ENCODE results near the gene IL20.

IL20 gene

DNA sequence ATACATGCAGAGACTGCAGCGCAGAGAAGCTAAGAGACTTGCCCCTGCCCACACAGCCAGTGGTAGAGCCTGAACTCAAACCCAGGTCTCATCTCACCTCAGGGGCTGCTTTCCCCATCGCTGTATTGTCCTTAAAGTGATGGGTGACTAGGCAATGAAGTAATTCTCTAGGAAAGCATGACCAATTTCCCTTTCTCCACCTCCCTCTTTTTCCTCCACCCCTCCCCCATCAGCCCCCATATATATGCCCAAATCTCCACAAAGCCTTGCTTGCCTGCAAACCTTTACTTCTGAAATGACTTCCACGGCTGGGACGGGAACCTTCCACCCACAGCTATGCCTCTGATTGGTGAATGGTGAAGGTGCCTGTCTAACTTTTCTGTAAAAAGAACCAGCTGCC lies 31.8 kb downstream of the IL20 start, which contains the start of gene IL24:
Gene IL24 (plus strand): TSS at position 269 of the 400 bp plus-strand sequence. CDS start 390 bp downstream, outside the sequence.
- no peak for TF ChIP-seq GATA3 (IDR thresholded peaks at IDR 0.05; ENCODE audit: low read depth, low read length)
- no peak for TF ChIP-seq GATA2 (IDR thresholded peaks at IDR 0.05; ENCODE audit: low read depth, low read length)

DNA sequence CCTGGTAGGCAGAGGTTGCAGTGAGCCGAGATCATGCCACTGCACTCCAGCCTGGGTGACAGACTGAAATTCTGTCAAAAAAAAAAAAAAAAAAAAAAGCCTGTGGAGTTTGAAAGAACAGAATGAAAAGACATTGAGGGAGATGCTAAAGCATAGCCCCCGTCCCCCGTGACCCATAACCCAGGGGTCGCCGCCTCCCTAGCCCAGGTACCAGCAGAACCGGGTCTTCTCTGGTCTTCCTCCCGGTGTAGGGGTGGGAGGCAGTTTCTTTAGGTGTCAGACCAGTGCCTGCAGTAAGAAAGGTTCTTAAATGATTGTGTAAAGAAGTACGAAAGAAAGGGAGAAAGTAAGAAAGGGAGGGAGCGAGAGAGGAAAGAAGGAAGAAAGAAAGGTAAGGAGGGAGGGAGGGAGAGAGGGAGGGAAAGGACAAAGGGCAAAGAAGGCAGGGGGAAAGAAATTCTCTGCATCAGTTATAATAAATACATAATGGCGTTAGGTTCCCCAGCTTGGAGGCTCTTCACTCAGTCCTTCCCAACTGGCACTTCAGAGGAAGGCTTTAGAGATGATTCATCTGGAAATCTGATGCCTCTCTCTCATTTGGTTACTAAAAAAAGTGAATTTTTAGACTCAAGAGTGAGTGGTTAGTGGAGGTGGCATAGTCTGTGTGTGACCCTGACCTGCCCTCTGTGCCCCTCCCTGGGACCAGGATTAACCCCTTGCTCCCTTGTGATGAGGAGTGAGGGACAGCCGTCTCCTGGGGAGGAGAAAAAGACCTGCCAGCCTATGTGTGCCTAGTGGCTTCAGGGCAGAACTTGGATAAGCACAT lies 32.9 kb downstream of the IL20 start:
- no peak for TF ChIP-seq GATA3 (IDR thresholded peaks at IDR 0.05; ENCODE audit: low read depth, low read length)

DNA sequence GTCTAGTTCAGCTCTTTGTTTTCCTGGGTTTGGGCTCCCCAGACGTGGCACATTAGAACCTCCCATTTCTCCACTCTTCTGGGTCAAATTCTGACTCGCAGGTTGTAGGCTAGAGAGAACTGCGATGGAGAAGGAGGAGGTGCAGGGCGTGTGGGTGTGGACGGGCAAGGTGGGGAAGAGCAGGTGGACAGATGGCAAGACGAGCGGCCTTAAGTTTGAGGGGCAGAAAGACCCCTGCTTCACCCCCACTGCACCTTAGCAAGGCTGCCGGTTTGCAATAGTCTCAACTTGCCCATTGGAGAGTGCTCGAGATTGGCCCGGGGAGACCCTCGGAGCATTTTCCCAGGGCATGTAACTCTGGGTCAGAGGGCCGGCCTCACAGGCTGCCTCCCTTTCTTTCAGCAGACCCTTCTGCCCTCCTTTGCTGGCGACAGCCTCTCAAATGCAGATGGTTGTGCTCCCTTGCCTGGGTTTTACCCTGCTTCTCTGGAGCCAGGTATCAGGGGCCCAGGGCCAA lies 33.5 kb downstream of the IL20 start:
- TF ChIP-seq GATA2 (IDR thresholded peaks at IDR 0.05; ENCODE audit: low read depth, low read length) = no peak
- no peak for TF ChIP-seq GATA3 (IDR thresholded peaks at IDR 0.05; ENCODE audit: low read depth, low read length)

DNA sequence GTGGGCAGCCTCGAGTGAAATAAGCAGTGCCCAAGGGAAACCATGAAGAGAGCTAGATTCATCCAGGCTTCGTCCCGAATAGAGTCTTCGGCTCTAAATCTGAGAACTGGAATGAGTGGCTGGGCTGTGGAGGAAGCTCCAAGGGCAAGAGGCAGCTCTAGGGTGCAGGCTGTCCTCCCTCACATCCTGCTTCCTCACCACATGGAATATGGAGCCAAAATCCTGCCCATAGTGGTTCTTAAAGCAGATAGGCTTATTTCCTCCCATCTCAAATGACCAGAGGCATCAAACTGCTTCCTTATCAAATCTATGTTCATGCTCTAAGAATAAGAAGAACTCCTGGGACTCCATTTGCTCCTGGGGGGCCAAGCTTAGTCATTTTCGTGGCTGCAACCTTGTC lies 34.3 kb downstream of the IL20 start:
- TF ChIP-seq GATA3 (IDR thresholded peaks at IDR 0.05; ENCODE audit: low read depth, low read length) (no peak), GATA2 (IDR thresholded peaks at IDR 0.05; ENCODE audit: low read depth, low read length) (no peak)

DNA sequence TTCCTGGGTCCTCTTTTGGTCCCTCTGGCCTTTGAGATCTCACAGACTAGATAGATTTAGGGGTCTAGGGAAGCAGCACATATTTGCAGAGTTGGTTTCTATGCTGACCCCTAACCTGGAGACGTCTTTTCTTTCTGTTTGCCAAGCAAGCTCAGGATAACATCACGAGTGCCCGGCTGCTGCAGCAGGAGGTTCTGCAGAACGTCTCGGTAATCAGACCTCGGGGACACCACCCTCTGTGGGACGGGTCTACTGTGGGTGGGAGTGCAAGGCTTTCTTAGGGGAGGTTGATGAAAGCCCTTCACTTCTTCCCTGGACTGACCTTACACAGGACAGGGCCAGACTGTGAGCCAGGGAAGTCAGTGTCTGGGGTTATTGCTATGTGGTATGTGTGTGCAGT lies 34.7 kb downstream of the IL20 start:
- TF ChIP-seq GATA3 (IDR thresholded peaks at IDR 0.05; ENCODE audit: low read depth, low read length) (no peak), GATA2 (IDR thresholded peaks at IDR 0.05; ENCODE audit: low read depth, low read length) (no peak)

DNA sequence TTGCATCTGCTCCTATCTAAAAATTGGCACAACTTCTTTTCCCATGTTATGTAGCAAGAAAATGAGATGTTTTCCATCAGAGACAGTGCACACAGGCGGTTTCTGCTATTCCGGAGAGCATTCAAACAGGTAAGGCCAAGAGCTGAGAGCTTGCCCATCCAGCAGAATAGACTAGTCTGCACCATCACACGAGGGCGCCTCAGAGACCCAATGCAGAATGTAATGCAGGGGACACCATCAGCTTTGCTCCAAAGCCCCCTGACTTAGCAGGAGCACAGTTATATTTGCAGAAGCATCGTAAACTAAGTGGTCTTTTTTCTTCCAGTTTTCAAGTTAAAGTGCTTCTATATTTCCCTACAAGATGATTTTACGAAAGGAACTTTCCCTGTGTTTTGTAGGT lies 36.5 kb downstream of the IL20 start:
- TF ChIP-seq GATA2 (IDR thresholded peaks at IDR 0.05; ENCODE audit: low read depth, low read length) (no peak), GATA3 (IDR thresholded peaks at IDR 0.05; ENCODE audit: low read depth, low read length) (no peak)

DNA sequence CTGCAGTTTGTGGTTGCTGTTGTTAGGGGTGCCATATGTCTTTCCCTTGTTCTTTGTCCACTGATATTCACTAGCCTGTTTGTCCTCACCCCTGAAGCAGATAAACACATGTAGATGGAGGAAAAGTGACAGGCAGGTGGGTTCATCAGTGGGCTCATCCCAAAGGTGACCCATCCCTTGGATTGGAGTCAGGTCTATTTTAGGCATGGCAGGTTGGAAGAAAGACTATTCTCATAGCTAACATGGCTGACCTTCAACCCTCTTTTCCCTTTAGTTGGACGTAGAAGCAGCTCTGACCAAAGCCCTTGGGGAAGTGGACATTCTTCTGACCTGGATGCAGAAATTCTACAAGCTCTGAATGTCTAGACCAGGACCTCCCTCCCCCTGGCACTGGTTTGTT lies 37.3 kb downstream of the IL20 start:
- TF ChIP-seq GATA2 (IDR thresholded peaks at IDR 0.05; ENCODE audit: low read depth, low read length) = no peak
- no peak for TF ChIP-seq GATA3 (IDR thresholded peaks at IDR 0.05; ENCODE audit: low read depth, low read length)

DNA sequence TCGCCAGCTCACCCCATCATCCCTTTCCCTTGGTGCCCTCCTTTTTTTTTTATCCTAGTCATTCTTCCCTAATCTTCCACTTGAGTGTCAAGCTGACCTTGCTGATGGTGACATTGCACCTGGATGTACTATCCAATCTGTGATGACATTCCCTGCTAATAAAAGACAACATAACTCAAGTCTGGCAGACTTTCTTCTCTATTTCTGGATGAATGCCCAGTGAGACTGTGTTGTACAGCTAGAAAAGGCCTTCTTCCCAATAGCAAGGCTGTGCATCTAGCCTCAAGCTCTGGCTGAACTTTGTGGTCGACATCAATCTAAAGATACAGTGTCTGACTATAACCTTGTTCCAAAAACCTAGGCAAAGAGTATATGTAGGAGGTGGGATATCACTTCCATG lies 38.3 kb downstream of the IL20 start:
- TF ChIP-seq GATA3 (IDR thresholded peaks at IDR 0.05; ENCODE audit: low read depth, low read length) (no peak), GATA2 (IDR thresholded peaks at IDR 0.05; ENCODE audit: low read depth, low read length) (no peak)

DNA sequence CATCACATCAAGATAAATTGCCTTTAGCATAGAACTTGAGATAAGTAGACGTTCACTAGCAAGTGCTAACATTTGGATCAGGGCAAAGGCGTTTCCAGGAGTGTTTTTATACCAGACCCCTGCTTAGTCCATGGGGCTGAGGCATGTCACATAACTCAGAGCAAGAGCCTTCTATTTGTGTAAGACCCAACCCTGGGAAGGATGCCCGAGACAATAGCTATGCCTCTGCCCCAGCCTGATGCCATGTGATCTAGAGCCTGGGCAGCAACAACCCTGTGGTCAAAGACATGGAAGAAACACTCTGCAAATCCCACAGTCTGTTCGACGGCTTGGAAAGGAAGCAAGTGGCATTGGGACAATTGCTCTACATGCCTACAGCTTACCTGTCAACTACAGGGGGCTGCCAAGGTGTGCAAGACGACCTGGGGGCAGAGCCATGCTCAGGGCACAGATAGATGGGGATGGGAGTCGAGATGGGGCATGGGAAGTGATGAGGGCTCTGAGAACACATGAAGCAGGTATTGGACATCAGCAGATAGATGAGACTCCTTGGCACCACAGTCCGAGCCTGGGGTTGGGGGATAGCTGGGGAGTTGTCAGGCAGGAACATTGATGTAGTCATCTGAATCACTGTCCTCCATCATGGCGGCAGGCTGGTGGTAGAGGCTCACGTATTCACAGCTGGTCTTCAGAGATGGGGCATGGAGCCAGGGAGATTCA lies 39.2 kb downstream of the IL20 start:
- no peak for TF ChIP-seq GATA2 (IDR thresholded peaks at IDR 0.05; ENCODE audit: low read depth, low read length)
- no peak for TF ChIP-seq GATA3 (IDR thresholded peaks at IDR 0.05; ENCODE audit: low read depth, low read length)

DNA sequence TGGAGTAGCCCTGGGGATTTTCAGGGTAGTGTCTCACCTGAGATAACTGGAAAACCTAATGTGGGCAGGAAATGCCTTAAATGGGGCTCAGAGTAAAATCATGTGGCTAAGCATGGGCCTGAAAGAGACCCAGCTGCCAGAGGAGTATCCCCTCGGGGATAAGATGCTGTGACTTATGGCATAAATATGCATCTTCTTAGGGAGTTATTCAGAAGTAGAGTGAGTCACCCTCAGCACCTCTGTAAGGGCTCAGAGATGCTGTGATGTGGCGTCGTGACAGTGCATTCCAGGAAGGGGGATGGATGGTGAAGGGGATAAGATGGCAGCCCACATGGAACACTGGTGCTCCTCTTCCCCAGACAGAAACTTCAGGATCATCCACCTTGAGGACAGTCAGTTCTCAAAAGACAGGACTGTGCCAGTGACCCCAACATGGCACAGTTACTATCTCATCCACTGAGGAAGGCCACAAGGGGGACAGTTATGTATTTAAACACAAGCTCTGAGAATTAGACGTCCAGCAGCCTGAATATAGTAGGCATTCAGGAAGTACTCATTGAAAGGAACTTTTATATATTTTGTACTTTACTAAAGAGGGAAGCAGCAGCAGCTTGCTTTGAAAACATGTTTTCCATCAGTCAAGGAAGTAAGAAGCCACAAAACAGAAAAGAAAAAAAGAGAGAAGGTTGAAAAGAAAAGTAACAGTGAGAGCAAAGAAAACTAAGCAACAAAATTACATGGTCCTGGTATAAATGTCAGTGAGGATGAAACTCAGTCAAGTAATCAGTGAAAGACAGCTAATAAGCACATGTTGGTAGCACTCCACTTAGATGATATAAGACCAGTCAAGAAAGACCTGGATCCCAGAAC lies 40.1 kb downstream of the IL20 start:
- TF ChIP-seq GATA2 (IDR thresholded peaks at IDR 0.05; ENCODE audit: low read depth, low read length) = no peak
- TF ChIP-seq GATA3 (IDR thresholded peaks at IDR 0.05; ENCODE audit: low read depth, low read length) = no peak

DNA sequence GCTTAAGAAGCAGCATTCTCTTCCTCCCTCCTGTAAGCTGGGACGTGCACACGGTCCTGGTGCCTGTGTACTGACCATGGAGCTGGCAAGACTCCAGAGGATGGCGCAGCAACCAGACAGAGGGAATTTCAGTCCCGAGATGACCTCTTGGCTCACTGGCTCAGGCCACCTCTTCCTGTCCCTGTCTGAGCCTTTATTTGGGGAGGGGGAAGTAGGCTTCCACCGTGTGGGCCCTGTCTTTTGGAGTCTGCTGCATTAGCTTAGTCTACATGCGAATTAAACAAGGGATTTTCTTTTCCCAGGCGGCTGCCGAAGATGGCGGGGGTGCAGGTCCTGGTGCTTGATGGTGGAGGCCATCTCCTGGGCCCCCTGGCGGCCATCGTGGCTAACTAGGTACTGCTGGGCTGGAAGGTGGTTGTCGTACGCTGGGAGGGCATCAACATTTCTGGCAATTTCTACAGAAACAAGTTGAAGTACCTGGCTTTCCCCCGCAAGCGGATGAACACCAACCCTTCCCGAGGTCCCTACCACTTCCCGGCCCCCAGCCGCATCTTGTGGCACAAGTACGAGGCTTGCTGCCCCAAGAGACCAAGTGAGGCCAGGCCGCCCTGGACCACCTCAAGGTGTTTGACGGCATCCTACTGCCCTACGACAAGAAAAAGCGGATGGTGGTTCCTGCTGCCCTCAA lies 42.0 kb downstream of the IL20 start:
- no peak for TF ChIP-seq GATA3 (IDR thresholded peaks at IDR 0.05; ENCODE audit: low read depth, low read length)
- TF ChIP-seq GATA2 (IDR thresholded peaks at IDR 0.05; ENCODE audit: low read depth, low read length) = no peak

DNA sequence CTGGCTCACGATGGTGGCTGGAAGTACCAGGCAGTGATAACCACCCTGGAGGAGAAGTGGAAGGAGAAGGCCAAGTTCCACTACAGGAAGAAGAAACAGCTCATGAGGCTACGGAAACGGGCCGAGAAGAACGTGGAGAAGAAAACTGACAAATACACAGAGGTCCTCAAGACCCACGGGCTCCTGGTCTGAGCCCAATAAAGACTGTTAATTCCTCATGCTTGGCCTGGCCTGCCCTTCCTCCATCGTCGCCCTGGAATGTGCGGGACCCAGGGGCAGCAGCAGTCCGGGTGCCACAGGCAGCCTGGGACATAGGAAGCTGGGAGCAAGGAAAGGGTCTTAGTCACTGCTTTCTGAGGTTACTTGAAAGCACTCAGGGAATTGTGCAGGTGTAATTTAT lies 42.6 kb downstream of the IL20 start:
- no peak for TF ChIP-seq GATA3 (IDR thresholded peaks at IDR 0.05; ENCODE audit: low read depth, low read length)
- TF ChIP-seq GATA2 (IDR thresholded peaks at IDR 0.05; ENCODE audit: low read depth, low read length) = no peak

DNA sequence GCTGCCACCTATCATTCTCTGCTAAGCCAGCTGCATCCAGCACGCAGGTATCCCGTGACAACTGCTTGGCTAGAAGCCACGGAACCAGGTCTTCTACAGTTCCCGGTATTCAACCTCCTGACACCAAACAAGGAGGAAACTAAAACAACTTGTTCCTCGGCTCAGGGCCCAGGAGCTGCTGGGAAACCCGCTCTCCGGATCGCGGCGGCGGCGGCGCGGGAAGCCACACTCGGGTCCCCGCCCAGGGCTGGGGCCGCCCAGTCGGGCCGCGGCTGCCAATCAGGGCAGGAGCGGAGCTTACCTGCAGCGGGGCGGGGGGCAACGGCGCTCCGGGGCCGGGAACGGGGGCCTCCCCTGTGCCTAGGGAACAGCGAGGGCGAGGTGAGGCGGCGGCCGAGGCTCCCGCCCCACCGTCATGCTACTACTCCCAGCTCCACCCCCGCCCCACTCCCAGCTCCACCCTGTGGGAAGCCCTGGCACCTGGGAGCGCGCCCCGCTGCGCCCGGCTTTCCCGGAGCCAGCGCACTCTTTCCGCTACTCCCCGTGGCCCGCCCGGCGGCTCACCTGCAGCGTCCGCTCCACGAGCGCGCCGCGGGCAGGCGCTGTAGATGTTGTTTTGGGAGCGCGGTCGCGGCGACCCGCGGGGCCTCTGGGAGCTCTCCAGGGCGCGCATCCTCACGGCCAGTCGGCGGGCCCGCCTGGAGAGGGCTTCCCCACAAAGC lies 43.9 kb downstream of the IL20 start:
- TF ChIP-seq GATA2 (IDR thresholded peaks at IDR 0.05; ENCODE audit: low read depth, low read length) (no peak), GATA3 (IDR thresholded peaks at IDR 0.05; ENCODE audit: low read depth, low read length) (no peak)

All from SH-SY5Y (cell line).